H1 (cell line): ENCODE results near the gene GDF15. TPM values are rescaled to one million over a fixed set of nuclear protein-coding genes. Genes with fewer than 3 reads are reported as not detected.

Experiments
- CTCF ChIA-PET: fragments of 300-600 bp; sonication (Branson Sonifier 250); formaldehyde crosslinking; loops from one replicate; lab custom pipeline; 2021; ENCODE audit not compliant: partially characterized antibody; lab: Charles Lee
- POLR2A ChIA-PET: fragments of 300-600 bp; sonication (Branson Sonifier 250); formaldehyde crosslinking; loops from one replicate; lab custom pipeline; 2021; ENCODE audit warnings: inconsistent platforms; ENCODE audit not compliant: partially characterized antibody; lab: Charles Lee
- DNase-seq, 2 experiments: peaks; one replicate each; pipeline versions ENCODE4 v3.0.0 to v3.0.0-alpha.2; 2010 to 2022; ENCODE audit warnings: low spot score in 2 of 2, low read depth in 1 of 2, mixed read lengths in 1 of 2
- FAIRE-seq: peaks from 2 replicates; lab custom pipeline; 2011; peaks lifted over from hg19 to GRCh38; lab: Jason Lieb, UNC
- H2AFZ ChIP-seq: 2 replicates; pipeline ENCODE4 v1.8.1; 2012; ENCODE audit warnings: low read length, inconsistent platforms
- H2AK5ac ChIP-seq: 2 replicates; pipeline ENCODE4 v1.6.1; 2013; ENCODE audit warnings: low read depth, low read length
- H2BK120ac ChIP-seq: replicated peaks from 2 replicates; pipeline ENCODE3; 2013; ENCODE audit warnings: low read depth, low read length, inconsistent platforms
- H2BK12ac ChIP-seq: 2 replicates; pipeline ENCODE4 v1.6.1; 2013; ENCODE audit warnings: low read depth, low read length
- H2BK15ac ChIP-seq: 2 replicates; pipeline ENCODE4 v1.6.1; 2013; ENCODE audit warnings: low read length
- H2BK20ac ChIP-seq: 2 replicates; pipeline ENCODE4 v1.6.1; 2013; ENCODE audit warnings: low read length
- H2BK5ac ChIP-seq: 2 replicates; pipeline ENCODE4 v1.6.1; 2013; ENCODE audit warnings: low read depth, low read length
- H3K14ac ChIP-seq: 2 replicates; pipeline ENCODE4 v1.6.1; 2013; ENCODE audit warnings: inconsistent platforms; ENCODE audit not compliant: insufficient read length
- H3K18ac ChIP-seq: 2 replicates; pipeline ENCODE4 v1.6.1; 2013; ENCODE audit warnings: low read length; ENCODE audit errors: extremely low read depth
- H3K23ac ChIP-seq: 2 replicates; pipeline ENCODE4 v1.6.1; 2013; ENCODE audit warnings: inconsistent platforms; ENCODE audit not compliant: insufficient read length
- H3K23me2 ChIP-seq: 2 replicates; pipeline ENCODE4 v1.6.1; 2013; ENCODE audit warnings: low read depth, low read length
- H3K27ac ChIP-seq: 2 replicates; pipeline ENCODE4 v1.6.1; 2011; ENCODE audit warnings: low read depth, low read length, inconsistent platforms
- H3K27me3 ChIP-seq, 4 experiments: replicated peaks in 1 of 4; 1 replicate in 1 of 4; 2 replicates in 3 of 4; pipeline versions ENCODE4 v1.6.1 to v1.8.1; 2011 to 2013; ENCODE audit warnings: low read length in 3 of 4, mild to moderate bottlenecking in 3 of 4, inconsistent platforms in 2 of 4, mixed read lengths in 2 of 4, moderate library complexity in 1 of 4; ENCODE audit not compliant: control insufficient read depth in 3 of 4, insufficient read depth in 3 of 4; ENCODE audit errors: extremely low read depth in 1 of 4
- H3K36me3 ChIP-seq, 4 experiments: 2 replicates each; pipeline versions ENCODE4 v1.6.1 to v1.8.1; 2011 to 2013; ENCODE audit warnings: mild to moderate bottlenecking in 4 of 4, low read length in 3 of 4, moderate library complexity in 2 of 4, control low read depth in 1 of 4, inconsistent platforms in 1 of 4; ENCODE audit not compliant: insufficient read depth in 4 of 4, control insufficient read depth in 2 of 4
- H3K4ac ChIP-seq: replicated peaks from 2 replicates; pipeline ENCODE3; 2013; ENCODE audit warnings: low read length, low read depth, mixed read lengths, inconsistent platforms; ENCODE audit not compliant: insufficient read length
- H3K4me1 ChIP-seq, 4 experiments: replicated peaks in 1 of 4; 1 replicate in 1 of 4; 2 replicates in 3 of 4; pipeline versions ENCODE4 v1.6.1 to v1.8.1; 2011 to 2013; ENCODE audit warnings: low read length in 3 of 4, inconsistent platforms in 2 of 4, mixed read lengths in 1 of 4; ENCODE audit not compliant: insufficient read depth in 4 of 4, control insufficient read depth in 3 of 4
- H3K4me2 ChIP-seq, 2 experiments: 2 replicates each; pipeline versions ENCODE4 v1.6.1 to v1.8.1; 2011 to 2013; ENCODE audit warnings: low read depth in 2 of 2, low read length in 2 of 2, control low read depth in 1 of 2, inconsistent platforms in 1 of 2, mild to moderate bottlenecking in 1 of 2; ENCODE audit not compliant: insufficient read depth in 1 of 2
- H3K4me3 ChIP-seq, 4 experiments: fragments of 200-600, 300-600 bp in 1 of 4; sonication (generic), shearing (Covaris generic), sonication (Bioruptor Twin) in 1 of 4; 2 replicates each; pipeline versions ENCODE4 v1.5.1 to v1.8.1; 2011 to 2016; ENCODE audit warnings: low read length in 4 of 4, low read depth in 3 of 4, control low read depth in 2 of 4, inconsistent platforms in 2 of 4, mild to moderate bottlenecking in 2 of 4, mixed read lengths in 1 of 4, moderate library complexity in 1 of 4; ENCODE audit not compliant: insufficient read depth in 2 of 4; ENCODE audit errors: extremely low read depth in 1 of 4
- H3K56ac ChIP-seq: replicated peaks from 2 replicates; pipeline ENCODE3; 2013; ENCODE audit warnings: low read depth, mild to moderate bottlenecking, mixed read lengths, low read length, inconsistent platforms; ENCODE audit not compliant: insufficient read length
- H3K79me1 ChIP-seq: 2 replicates; pipeline ENCODE4 v1.6.1; 2013; ENCODE audit warnings: low read depth, low read length, control low read depth
- H3K79me2 ChIP-seq, 2 experiments: 2 replicates each; pipeline versions ENCODE4 v1.6.1 to v1.8.1; 2012 to 2013; ENCODE audit warnings: low read length in 2 of 2, mild to moderate bottlenecking in 2 of 2, inconsistent platforms in 1 of 2; ENCODE audit not compliant: insufficient read depth in 2 of 2, control insufficient read depth in 1 of 2
- H3K9ac ChIP-seq, 4 experiments: replicated peaks in 1 of 4; 1 replicate in 1 of 4; 2 replicates in 3 of 4; pipeline versions ENCODE4 v1.6.1 to v1.8.1; 2011 to 2013; ENCODE audit warnings: low read depth in 3 of 4, low read length in 3 of 4, control low read depth in 2 of 4, mild to moderate bottlenecking in 2 of 4, moderate library complexity in 2 of 4, inconsistent platforms in 1 of 4; ENCODE audit errors: extremely low read depth in 1 of 4
- H3K9me3 ChIP-seq, 2 experiments: 2 replicates each; pipeline versions ENCODE4 v1.6.1 to v1.8.1; 2012 to 2013; ENCODE audit warnings: mild to moderate bottlenecking in 2 of 2, moderate library complexity in 2 of 2, control low read depth in 1 of 2, inconsistent platforms in 1 of 2, low read depth in 1 of 2, low read length in 1 of 2, mixed read lengths in 1 of 2; ENCODE audit not compliant: insufficient read depth in 2 of 2
- H4K20me1 ChIP-seq, 2 experiments: replicated peaks in 1 of 2; 2 replicates each; pipeline versions ENCODE3 to v1.8.1; 2011 to 2013; ENCODE audit warnings: inconsistent platforms in 2 of 2, low read length in 2 of 2, mild to moderate bottlenecking in 1 of 2; ENCODE audit not compliant: insufficient read depth in 2 of 2, control insufficient read depth in 1 of 2
- H4K5ac ChIP-seq: 2 replicates; pipeline ENCODE4 v1.6.1; 2013; ENCODE audit warnings: low read length, low read depth, mixed read lengths, inconsistent platforms; ENCODE audit not compliant: insufficient read length
- H4K8ac ChIP-seq: 2 replicates; pipeline ENCODE4 v1.8.0; 2013; ENCODE audit warnings: mild to moderate bottlenecking, moderate library complexity, low read length, inconsistent platforms; ENCODE audit not compliant: insufficient read depth; ENCODE audit errors: extremely low read depth
- H4K91ac ChIP-seq: replicated peaks from 2 replicates; pipeline ENCODE3; 2013; ENCODE audit warnings: low read length, mixed read lengths, inconsistent platforms; ENCODE audit not compliant: insufficient read length
- BACH1 ChIP-seq: IDR thresholded peaks from 2 replicates; pipeline ENCODE4 v1.6.1; 2012; ENCODE audit warnings: low read length, improper control_type of control experiment
- BCL11A ChIP-seq, 2 experiments: IDR thresholded peaks; one replicate each; pipeline ENCODE4 v1.6.1; 2011; ENCODE audit warnings: low read depth in 2 of 2, low read length in 2 of 2, mild to moderate bottlenecking in 2 of 2
- BRCA1 ChIP-seq: IDR thresholded peaks from 2 replicates; pipeline ENCODE4 v1.6.1; 2012; ENCODE audit warnings: low read depth, low read length, improper control_type of control experiment
- EGR1 ChIP-seq: IDR thresholded peaks from 2 replicates; pipeline ENCODE4 v1.6.1; 2011; ENCODE audit warnings: low read depth, low read length, borderline replicate concordance
- KDM1A ChIP-seq: fragments of 200-600, 300-600 bp; sonication (generic); IDR thresholded peaks from 2 replicates; pipeline ENCODE4 v1.7.1; 2016; ENCODE audit warnings: mild to moderate bottlenecking, low read length, borderline replicate concordance
- SAP30 ChIP-seq: fragments of 300-600 bp; sonication (generic); IDR thresholded peaks from 2 replicates; pipeline ENCODE4 v1.7.1; 2012; ENCODE audit warnings: low read length, moderate library complexity, mild to moderate bottlenecking, inconsistent platforms; ENCODE audit not compliant: insufficient read depth, insufficient replicate concordance
- TBP ChIP-seq: IDR thresholded peaks from 2 replicates; pipeline ENCODE4 v1.6.1; 2011; ENCODE audit warnings: low read depth, low read length, improper control_type of control experiment
- YY1 ChIP-seq: IDR thresholded peaks from 2 replicates; pipeline ENCODE4 v1.6.1; 2011; ENCODE audit warnings: low read depth, mild to moderate bottlenecking, low read length
- ZNF274 ChIP-seq: IDR thresholded peaks from 2 replicates; pipeline ENCODE4 v1.7.0; 2012; ENCODE audit warnings: low read length, borderline replicate concordance; ENCODE audit errors: extremely low read depth
- WGBS, 2 experiments: shearing (Covaris generic) in 1 of 2; methylation state at CpG; one replicate each; pipeline versions ENCODE4 v1.1.6 to v1.1.7; 2013 to 2015; ENCODE audit warnings: low lambda C conversion rate in 2 of 2, mixed read lengths in 2 of 2, inconsistent platforms in 1 of 2, low coverage in 1 of 2, missing lambda C conversion rate in 1 of 2; ENCODE audit not compliant: insufficient replicate concordance in 2 of 2, insufficient coverage in 1 of 2, insufficient read length in 1 of 2; ENCODE audit errors: extremely low coverage in 1 of 2, missing lambda C conversion rate in 1 of 2; 5-methylcytosine and 5-hydroxymethylcytosine counted together
- polyA plus RNA-seq, 7 experiments: library from polyadenylated mRNA; depleted of rRNA in 3 of 7; stranded (reverse) in 5 of 7; unstranded in 2 of 7; fragments of >200 nt in 5 of 7; fragments of 200-250 nt in 2 of 7; gene quantifications; 1 replicate in 5 of 7; 2 replicates in 1 of 7; 4 replicates in 1 of 7; pipeline versions ENCODE4 v1.2.1 to v1.2.3, GENCODE V29; 2011 to 2013; ENCODE audit warnings: missing spikeins in 2 of 7, mixed read lengths in 2 of 7
- total RNA-seq: library from RNA; stranded (reverse); fragmentation: NEBNext Ultra II Directional; extraction: Animal tissue kit (Norgen Biotek cat#: 25700); gene quantifications from 2 replicates; pipeline ENCODE4 v1.2.1, GENCODE V29; 2021
- TF ChIP-seq, protein P1 (sequence below): IDR thresholded peaks from 2 replicates; pipeline ENCODE4 v1.6.1; 2011; ENCODE audit warnings: low read length, improper control_type of control experiment

GDF15 gene
- total and polyA plus RNA-seq, 2 of the 8 experiments (the other 6 are each of a cell fraction or from before 2014, with no cell fraction given): 4.1 to 8.5 TPM

DNA sequence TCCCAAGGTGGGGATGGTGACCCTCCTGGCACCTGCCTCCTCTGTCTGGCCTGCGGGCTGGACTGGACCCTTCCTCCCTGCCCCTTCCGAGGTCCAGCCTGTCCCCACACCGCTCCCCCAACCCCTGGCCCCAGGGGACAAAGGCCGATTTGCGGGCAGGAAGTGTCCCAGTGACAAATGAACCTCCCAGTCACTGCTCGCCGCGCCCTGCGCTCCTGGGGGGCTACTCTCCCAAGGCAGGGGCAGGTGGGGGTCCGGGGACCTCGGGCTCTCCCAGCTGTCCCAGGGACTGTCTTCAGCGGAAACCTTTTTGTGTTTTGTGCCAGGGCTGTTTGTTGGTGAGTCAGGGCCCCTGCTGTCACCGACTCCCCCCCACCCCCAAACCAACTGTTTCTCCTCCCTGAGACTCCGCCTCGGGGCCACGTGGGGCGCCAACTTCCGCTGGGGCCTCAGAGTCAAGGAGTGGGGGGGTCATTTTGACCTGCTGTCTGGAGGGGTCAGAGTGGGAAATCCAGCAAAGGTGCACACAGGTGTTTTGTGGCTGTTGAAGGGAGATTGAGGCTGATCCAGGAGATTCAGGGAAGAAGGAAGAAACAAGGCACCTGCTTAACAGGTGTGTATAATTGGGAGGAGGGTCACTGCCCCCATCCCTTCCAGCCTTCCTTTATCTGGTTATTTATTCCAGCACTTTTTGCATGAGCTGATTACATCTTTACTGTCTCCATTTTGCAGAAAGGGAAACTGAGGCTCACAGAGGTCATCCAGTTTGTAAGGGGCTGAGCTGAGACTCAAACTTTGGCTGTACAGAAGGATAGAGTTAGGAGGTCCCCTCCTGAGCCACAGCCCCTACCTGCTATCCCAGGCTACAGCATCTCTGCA lies 44.7 kb upstream of the GDF15 start:
- Histone ChIP-seq H3K4ac (no peak overlapping the region), H4K91ac (no peak overlapping the region), H3K9me3 (no peaks in the 10 kb centered on the region), H2AFZ (no peak overlapping the region; the same call in 1 of the 2 replicates), H2BK120ac (no peak overlapping the region), H3K79me1 (no peaks in the 10 kb centered on the region), H3K9ac (0 out of 7 replicates have a peak overlapping the region, but pooled peaks of 1 of the 4 experiments have one; percentile 6), H3K56ac (peak overlapping the region; percentile 49), H2BK20ac (no peak overlapping the region), H3K4me3 (peak overlapping the region; percentile 55 to 85 (median 62)), H2BK12ac (no peak overlapping the region), H4K5ac (peak overlapping the region; percentile 32), H3K23me2 (peaks cover 11% of the 10 kb centered on the region), H3K14ac (no peak overlapping the region), H2BK5ac (no peak overlapping the region), H2AK5ac (peak overlapping the region; percentile 88; the same call in 1 of the 2 replicates), H2BK15ac (no peak overlapping the region), H3K36me3 (no peaks in the 10 kb centered on the region), H3K23ac (no peak overlapping the region), H3K27ac (no peak overlapping the region), H4K8ac (no peak overlapping the region), H4K20me1 (no peaks in the 10 kb centered on the region), H3K4me1 (peaks cover 0 to 13% (median 7%) of the 10 kb centered on the region in 4 experiments; a peak in 5 of 7 replicates), H3K18ac (no peak overlapping the region; the same call in 1 of the 2 replicates), H3K4me2 (peak overlapping the region; percentile 79 to 91), H3K79me2 (peaks cover 0 to 4% of the 10 kb centered on the region in 2 experiments; a peak in 1 of 4 replicates), H3K27me3 (0 out of 7 replicates have a peak, but pooled peaks cover 0 to 2% (median 0%) of the 10 kb centered on the region in 4 experiments)
- CTCF ChIA-PET: interaction anchor here (0.6 to 5.1 kb wide), 12 partner anchors 9 to 81 kb away, joined by 4 to 73 read pairs (median 5); partner anchors contain the start of genes GDF15, IQCN and LRRC25
- POLR2A ChIA-PET: interaction anchor here (0.9 to 20.2 kb wide), 10 partner anchors 11 to 77 kb away, joined by 3 to 224 read pairs (median 5); partner anchors contain the start of genes IQCN, JUND, LSM4 and SSBP4
- 3% methylated on average over 5 of the region's 18 CpGs; no CpG with 5 or more reads in 1 of the 2 experiments for WGBS, 2 experiments
- FAIRE-seq (no peak), DNase-seq (peak in 1 of 2 experiments; percentile 66)
- TF ChIP-seq BCL11A (IDR thresholded peaks at IDR 0.05; ENCODE audit: low read depth in 2 of 2, low read length in 2 of 2) (no peak), YY1 (no peak), TBP (no peak), EGR1 (no peak), KDM1A (no peak), BACH1 (no peak), SAP30 (peak; percentile 24), BRCA1 (no peak), ZNF274 (no peak)
- TF ChIP-seq, protein P1, sequence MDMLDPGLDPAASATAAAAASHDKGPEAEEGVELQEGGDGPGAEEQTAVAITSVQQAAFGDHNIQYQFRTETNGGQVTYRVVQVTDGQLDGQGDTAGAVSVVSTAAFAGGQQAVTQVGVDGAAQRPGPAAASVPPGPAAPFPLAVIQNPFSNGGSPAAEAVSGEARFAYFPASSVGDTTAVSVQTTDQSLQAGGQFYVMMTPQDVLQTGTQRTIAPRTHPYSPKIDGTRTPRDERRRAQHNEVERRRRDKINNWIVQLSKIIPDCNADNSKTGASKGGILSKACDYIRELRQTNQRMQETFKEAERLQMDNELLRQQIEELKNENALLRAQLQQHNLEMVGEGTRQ: peak; percentile 51; the same call in 1 of the 2 replicates
